GM04504 (cell line): Measurements from ENCODE around the gene UBE2H.
"Not testable (repeated sequence)": the region's sequence is repeated elsewhere in the genome, so short reads cannot be mapped to it uniquely, and the experiment has no call there.

ENCODE experiments used
- DNase-seq: peaks from one replicate; pipeline ENCODE4 v3.0.0-alpha.2; 2012; ENCODE audit warnings: low read depth

Gene UBE2H

GRCh38 chr7:129821476-129821875 lies 131.3 kb downstream of the UBE2H start:
- no peak for DNase-seq

GRCh38 chr7:129816742-129817141 lies 136.0 kb downstream of the UBE2H start:
- DNase-seq, result no peak

GRCh38 chr7:129807863-129808262 lies 144.9 kb downstream of the UBE2H start:
- no peak for DNase-seq

GRCh38 chr7:129804890-129805719 lies 147.7 kb downstream of the UBE2H start:
- no peak for DNase-seq

GRCh38 chr7:129804111-129804889 lies 148.5 kb downstream of the UBE2H start:
- DNase-seq, result no peak

GRCh38 chr7:129803546-129804081 lies 149.1 kb downstream of the UBE2H start:
- no peak for DNase-seq

GRCh38 chr7:129801882-129802281 lies 150.9 kb downstream of the UBE2H start:
- no peak for DNase-seq

- no peak for DNase-seq
Measured at GRCh38 chr7:129800901-129801300, 151.9 kb downstream of the UBE2H start.

GRCh38 chr7:129799350-129799955 lies 153.3 kb downstream of the UBE2H start:
- no peak for DNase-seq

GRCh38 chr7:129798616-129799349 lies 154.0 kb downstream of the UBE2H start:
- no peak for DNase-seq

- DNase-seq, result no peak
Measured at GRCh38 chr7:129797214-129797789, 155.5 kb downstream of the UBE2H start.

- no peak for DNase-seq
Measured at GRCh38 chr7:129796186-129796775, 156.5 kb downstream of the UBE2H start.

GRCh38 chr7:129794461-129794860 lies 158.3 kb downstream of the UBE2H start:
- DNase-seq, result not testable (repeated sequence)

- no peak for DNase-seq
Measured at GRCh38 chr7:129793506-129794310, 159.1 kb downstream of the UBE2H start.

- no peak for DNase-seq
Measured at GRCh38 chr7:129792721-129793120, 160.0 kb downstream of the UBE2H start.

- peak; percentile 13 for DNase-seq
Measured at GRCh38 chr7:129790136-129790535, 162.6 kb downstream of the UBE2H start.

- DNase-seq, result no peak
Measured at GRCh38 chr7:129789652-129790051, 163.1 kb downstream of the UBE2H start.

GRCh38 chr7:129789000-129789399 lies 163.8 kb downstream of the UBE2H start:
- no peak for DNase-seq

GRCh38 chr7:129786825-129787563 lies 165.8 kb downstream of the UBE2H start:
- DNase-seq, result no peak
